GM12878 (cell line): ENCODE data around the gene MRM3. TPM values are rescaled to one million over a fixed set of nuclear protein-coding genes. Genes with fewer than 3 reads are reported as not detected.
A peak's percentile ranks its signal among the peaks of the same experiment; 100 is the strongest.

Source experiments
- ATF7 ChIP-seq: fragments of 450-650 bp; IDR thresholded peaks from 2 replicates; pipeline ENCODE4 v1.6.1; 2016; ENCODE audit warnings: low read depth, mild to moderate bottlenecking
- CBX5 ChIP-seq: sonication (generic); IDR thresholded peaks from 2 replicates; pipeline ENCODE4 v1.6.1; 2016; ENCODE audit warnings: low read depth, moderate library complexity, mild to moderate bottlenecking, inconsistent platforms
- CEBPB ChIP-seq, 2 experiments: fragments of 150-350 bp in 1 of 2; IDR thresholded peaks; 2 replicates each; pipeline ENCODE4 v1.6.1; 2012 to 2014; ENCODE audit warnings: low read depth in 2 of 2, low read length in 2 of 2, borderline replicate concordance in 1 of 2, inconsistent platforms in 1 of 2
- CTCF ChIP-seq, 3 experiments: IDR thresholded peaks in 2 of 3; conservative IDR thresholded peaks in 1 of 3; 2 replicates each; pipeline ENCODE4 v1.5.1; 2011; ENCODE audit warnings: low read depth in 3 of 3, low read length in 3 of 3, mild to moderate bottlenecking in 3 of 3, control low read depth in 2 of 3, moderate library complexity in 2 of 3, inconsistent platforms in 1 of 3, mixed read lengths in 1 of 3; ENCODE audit not compliant: control insufficient read depth in 2 of 3, insufficient read depth in 1 of 3; ENCODE audit errors: extremely low read depth in 1 of 3
- HDGF ChIP-seq: fragments of 450-650 bp; IDR thresholded peaks from 2 replicates; pipeline ENCODE4 v1.6.1; 2016; ENCODE audit warnings: antibody characterized with exemption
- IKZF2 ChIP-seq, 2 experiments: fragments of 450-650 bp; IDR thresholded peaks; 2 replicates each; pipeline ENCODE4 v1.6.1; 2017; ENCODE audit warnings: mild to moderate bottlenecking in 2 of 2, moderate library complexity in 2 of 2
- IRF5 ChIP-seq: fragments of 450-650 bp; IDR thresholded peaks from 2 replicates; pipeline ENCODE4 v1.6.1; 2017; ENCODE audit warnings: borderline replicate concordance
- MEF2A ChIP-seq: IDR thresholded peaks from 2 replicates; pipeline ENCODE4 v1.6.1; 2011; ENCODE audit warnings: low read depth, mild to moderate bottlenecking, low read length, moderate library complexity; ENCODE audit not compliant: insufficient read depth
- POLR2AphosphoS2 ChIP-seq: IDR thresholded peaks from 2 replicates; pipeline ENCODE4 v1.6.1; 2011; ENCODE audit warnings: low read depth, mild to moderate bottlenecking, low read length, improper control_type of control experiment, moderate library complexity
- POU2F2 ChIP-seq: IDR thresholded peaks from 3 replicates; pipeline ENCODE4 v1.6.1; 2011; ENCODE audit warnings: low read depth, mild to moderate bottlenecking, low read length, borderline replicate concordance
- RCOR1 ChIP-seq: conservative IDR thresholded peaks from 2 replicates; pipeline ENCODE4 v1.6.1; 2012; ENCODE audit warnings: low read depth, low read length, improper control_type of control experiment
- RELA ChIP-seq: fragments of 450-650 bp; IDR thresholded peaks from 2 replicates; pipeline ENCODE4 v1.8.0; 2014; ENCODE audit warnings: borderline replicate concordance; ENCODE audit not compliant: partially characterized antibody
- RFX5 ChIP-seq: IDR thresholded peaks from 2 replicates; pipeline ENCODE4 v1.6.1; 2011; ENCODE audit warnings: low read depth, low read length, improper control_type of control experiment
- SIN3A ChIP-seq: IDR thresholded peaks from 2 replicates; pipeline ENCODE4 v1.6.1; 2012; ENCODE audit warnings: low read depth, low read length, improper control_type of control experiment
- SMAD5 ChIP-seq: IDR thresholded peaks from 2 replicates; pipeline ENCODE4 v1.6.1; 2016; ENCODE audit warnings: antibody characterized with exemption, low read depth
- ZBTB4 ChIP-seq: fragments of 450-650 bp; formaldehyde crosslinking; IDR thresholded peaks from 2 replicates; pipeline ENCODE4 v1.4.0; 2022; ENCODE audit warnings: mild to moderate bottlenecking, moderate library complexity
- ZZZ3 ChIP-seq: IDR thresholded peaks from 2 replicates; pipeline ENCODE4 v1.6.1; 2011; ENCODE audit warnings: low read depth; ENCODE audit not compliant: control insufficient read depth, insufficient read length
- polyA plus RNA-seq, 11 experiments: library from polyadenylated mRNA; depleted of rRNA in 4 of 11; unstranded in 6 of 11; stranded (reverse) in 5 of 11; fragments of >200 nt; fragmentation: Nextera tagmentation in 4 of 11; fragmentation: Illumina TruSeq in 1 of 11; extraction: Ambion mirVana in 4 of 11; extraction: Trizol in 1 of 11; gene quantifications; 1 replicate in 1 of 11; 2 replicates in 10 of 11; pipeline versions ENCODE4 v1.2.1 to v1.2.3, GENCODE V29; 2011 to 2016; ENCODE audit warnings: inconsistent platforms in 2 of 11, missing spikeins in 2 of 11, low read depth in 1 of 11
- total RNA-seq, 4 experiments: library from RNA; depleted of rRNA in 3 of 4; stranded (reverse); fragments of >200 nt in 3 of 4; fragmentation: Illumina TruSeq in 1 of 4; extraction: Trizol in 1 of 4; gene quantifications; 2 replicates each; pipeline versions ENCODE4 v1.2.1 to v1.2.3, GENCODE V29; 2013 to 2021
- TF ChIP-seq, protein P1 (sequence below): fragments of 150-350 bp; IDR thresholded peaks from 2 replicates; pipeline ENCODE4 v1.6.1; 2016; ENCODE audit warnings: low read depth, low read length
- TF ChIP-seq, protein P2 (sequence below): fragments of 450-650 bp; IDR thresholded peaks from 2 replicates; pipeline ENCODE4 v1.6.1; 2014; ENCODE audit warnings: mild to moderate bottlenecking

The MRM3 gene
- total and polyA plus RNA-seq, 10 of the 15 experiments (the other 5 are each of a cell fraction or from before 2014, with no cell fraction given) = 2.3 to 48.9 (median 26.6) TPM

DNA sequence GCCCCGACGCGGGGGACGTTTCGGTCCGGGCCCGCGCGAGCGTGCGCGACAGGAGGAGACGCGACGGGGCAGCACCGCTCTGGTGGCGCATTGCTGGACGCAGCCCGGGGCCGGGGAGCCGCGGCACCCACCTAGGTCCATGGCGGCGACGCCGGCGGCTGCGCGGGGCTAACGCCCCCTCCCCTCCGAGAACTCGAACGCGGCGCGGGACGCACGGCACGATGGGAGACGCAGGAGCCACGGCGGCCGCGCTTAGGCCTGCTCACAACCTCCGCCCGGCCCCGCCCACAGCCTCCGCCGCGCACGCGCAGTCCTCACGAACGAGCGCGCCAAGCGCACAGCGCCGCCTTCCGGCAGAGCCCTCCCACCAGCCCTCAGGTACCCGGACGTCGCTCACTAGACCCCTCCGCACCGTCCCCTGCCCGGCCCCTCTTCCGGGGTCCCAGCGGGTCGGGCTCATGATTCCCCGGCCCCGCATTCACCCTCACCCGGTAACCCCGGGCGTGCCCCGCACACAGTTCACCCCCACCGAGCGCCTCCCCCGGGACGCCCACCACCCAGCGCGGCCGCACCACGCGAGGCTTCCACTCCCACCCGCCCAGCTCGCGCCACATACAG lies 30.0 kb upstream of the MRM3 start, which contains the start of gene GEMIN4 (continued):
- TF ChIP-seq, protein P1, sequence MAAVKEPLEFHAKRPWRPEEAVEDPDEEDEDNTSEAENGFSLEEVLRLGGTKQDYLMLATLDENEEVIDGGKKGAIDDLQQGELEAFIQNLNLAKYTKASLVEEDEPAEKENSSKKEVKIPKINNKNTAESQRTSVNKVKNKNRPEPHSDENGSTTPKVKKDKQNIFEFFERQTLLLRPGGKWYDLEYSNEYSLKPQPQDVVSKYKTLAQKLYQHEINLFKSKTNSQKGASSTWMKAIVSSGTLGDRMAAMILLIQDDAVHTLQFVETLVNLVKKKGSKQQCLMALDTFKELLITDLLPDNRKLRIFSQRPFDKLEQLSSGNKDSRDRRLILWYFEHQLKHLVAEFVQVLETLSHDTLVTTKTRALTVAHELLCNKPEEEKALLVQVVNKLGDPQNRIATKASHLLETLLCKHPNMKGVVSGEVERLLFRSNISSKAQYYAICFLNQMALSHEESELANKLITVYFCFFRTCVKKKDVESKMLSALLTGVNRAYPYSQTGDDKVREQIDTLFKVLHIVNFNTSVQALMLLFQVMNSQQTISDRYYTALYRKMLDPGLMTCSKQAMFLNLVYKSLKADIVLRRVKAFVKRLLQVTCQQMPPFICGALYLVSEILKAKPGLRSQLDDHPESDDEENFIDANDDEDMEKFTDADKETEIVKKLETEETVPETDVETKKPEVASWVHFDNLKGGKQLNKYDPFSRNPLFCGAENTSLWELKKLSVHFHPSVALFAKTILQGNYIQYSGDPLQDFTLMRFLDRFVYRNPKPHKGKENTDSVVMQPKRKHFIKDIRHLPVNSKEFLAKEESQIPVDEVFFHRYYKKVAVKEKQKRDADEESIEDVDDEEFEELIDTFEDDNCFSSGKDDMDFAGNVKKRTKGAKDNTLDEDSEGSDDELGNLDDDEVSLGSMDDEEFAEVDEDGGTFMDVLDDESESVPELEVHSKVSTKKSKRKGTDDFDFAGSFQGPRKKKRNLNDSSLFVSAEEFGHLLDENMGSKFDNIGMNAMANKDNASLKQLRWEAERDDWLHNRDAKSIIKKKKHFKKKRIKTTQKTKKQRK = no peak
- peak; percentile 19; the same call in 1 of the 2 replicates for TF ChIP-seq RCOR1
- no peak; a peak in 1 of 4 replicates for TF ChIP-seq IKZF2 (IDR thresholded peaks at IDR 0.05)
- 0 out of 3 replicates have a peak, but pooled peaks have one; percentile 56 for TF ChIP-seq POU2F2
- TF ChIP-seq POLR2AphosphoS2 = peak; percentile 75; the same call in 1 of the 2 replicates
- peak; percentile 94 to 98 (median 97); a peak in 5 of 6 replicates for TF ChIP-seq CTCF (IDR thresholded peaks at IDR 0.05 in 2 of 3, conservative IDR thresholded peaks at IDR 0.05 in 1 of 3; ENCODE audit: control insufficient read depth in 2 of 3, extremely low read depth in 1 of 3, insufficient read depth in 1 of 3, low read depth in 3 of 3, low read length in 3 of 3)
- TF ChIP-seq RELA = peak; percentile 48
- 0 out of 2 replicates have a peak, but pooled peaks have one; percentile 44 for TF ChIP-seq SMAD5
- TF ChIP-seq CEBPB (IDR thresholded peaks at IDR 0.05; ENCODE audit: borderline replicate concordance in 1 of 2, low read depth in 2 of 2, low read length in 2 of 2) = no peak
- TF ChIP-seq CBX5 = no peak
- no peak for TF ChIP-seq ZZZ3
- TF ChIP-seq HDGF = no peak; the same call in 1 of the 2 replicates
- no peak for TF ChIP-seq MEF2A
- TF ChIP-seq, protein P2, sequence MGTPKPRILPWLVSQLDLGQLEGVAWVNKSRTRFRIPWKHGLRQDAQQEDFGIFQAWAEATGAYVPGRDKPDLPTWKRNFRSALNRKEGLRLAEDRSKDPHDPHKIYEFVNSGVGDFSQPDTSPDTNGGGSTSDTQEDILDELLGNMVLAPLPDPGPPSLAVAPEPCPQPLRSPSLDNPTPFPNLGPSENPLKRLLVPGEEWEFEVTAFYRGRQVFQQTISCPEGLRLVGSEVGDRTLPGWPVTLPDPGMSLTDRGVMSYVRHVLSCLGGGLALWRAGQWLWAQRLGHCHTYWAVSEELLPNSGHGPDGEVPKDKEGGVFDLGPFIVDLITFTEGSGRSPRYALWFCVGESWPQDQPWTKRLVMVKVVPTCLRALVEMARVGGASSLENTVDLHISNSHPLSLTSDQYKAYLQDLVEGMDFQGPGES = no peak
- no peak for TF ChIP-seq IRF5
- 0 out of 2 replicates have a peak, but pooled peaks have one; percentile 36 for TF ChIP-seq SIN3A
- TF ChIP-seq RFX5 = no peak
- no peak for TF ChIP-seq ZBTB4
- TF ChIP-seq ATF7 = no peak
